Osteocyte (in vitro differentiated cells): Measurements from ENCODE around the gene RABGGTA. TPM values are rescaled to one million over a fixed set of nuclear protein-coding genes. Genes with fewer than 3 reads are reported as not detected.

Experiments used
- DNase-seq: peaks from one replicate; pipeline ENCODE4 v3.0.0; 2021; ENCODE audit warnings: mixed read lengths; ENCODE audit not compliant: unreplicated experiment; ENCODE audit errors: extremely low spot score
- H3K27ac Mint-ChIP-seq: one replicate; pipeline ENCODE4 v1.8.0; 2021; ENCODE audit warnings: mild to moderate bottlenecking, mixed read lengths; ENCODE audit not compliant: unreplicated experiment
- H3K27me3 Mint-ChIP-seq: one replicate; pipeline ENCODE4 v1.8.0; 2021; ENCODE audit warnings: mixed read lengths; ENCODE audit not compliant: unreplicated experiment
- H3K36me3 Mint-ChIP-seq: one replicate; pipeline ENCODE4 v1.8.0; 2021; ENCODE audit warnings: mixed read lengths; ENCODE audit not compliant: unreplicated experiment
- H3K4me1 Mint-ChIP-seq: one replicate; pipeline ENCODE4 v1.8.0; 2021; ENCODE audit warnings: mixed read lengths; ENCODE audit not compliant: unreplicated experiment
- H3K4me3 Mint-ChIP-seq: one replicate; pipeline ENCODE4 v1.8.0; 2021; ENCODE audit warnings: mild to moderate bottlenecking, moderate library complexity, mixed read lengths; ENCODE audit not compliant: unreplicated experiment
- H3K9me3 Mint-ChIP-seq: one replicate; pipeline ENCODE4 v1.8.0; 2021; ENCODE audit warnings: mixed read lengths; ENCODE audit not compliant: unreplicated experiment
- CTCF ChIP-seq: fragments of 200-600 bp; sonication (generic); IDR thresholded peaks from 2 replicates; pipeline ENCODE4 v1.5.0; 2021; ENCODE audit warnings: antibody characterized with exemption, mild to moderate bottlenecking, moderate library complexity
- total RNA-seq: library from RNA; stranded (reverse); gene quantifications from 2 replicates; pipeline ENCODE4 v1.2.1, GENCODE V29; 2021

The RABGGTA gene
- total RNA-seq, 1 donor from 2014 or later, result 30.8 TPM

- Mint-ChIP-seq H3K36me3 (peaks cover 16% of the 10 kb centered on the region), H3K27me3 (no peaks in the 10 kb centered on the region), H3K27ac (no peak overlapping the region), H3K4me3 (no peak overlapping the region), H3K9me3 (no peaks in the 10 kb centered on the region), H3K4me1 (no peaks in the 10 kb centered on the region)
- no peak for DNase-seq
- TF ChIP-seq CTCF, result no peak
Measured at GRCh38 chr14:24289649-24290280, 18.4 kb upstream of the RABGGTA start.

- H3K9me3 Mint-ChIP-seq, result no peaks in the 10 kb centered on the region
- H3K27me3 Mint-ChIP-seq, result no peaks in the 10 kb centered on the region
- peaks cover 5% of the 10 kb centered on the region for H3K4me1 Mint-ChIP-seq
- H3K4me3 Mint-ChIP-seq, result no peak overlapping the region
- no peak for DNase-seq
- TF ChIP-seq CTCF, result no peak
- H3K27ac Mint-ChIP-seq, result no peak overlapping the region
- peaks cover 11% of the 10 kb centered on the region for H3K36me3 Mint-ChIP-seq
Measured at GRCh38 chr14:24286996-24287395, 15.6 kb upstream of the RABGGTA start.

GRCh38 chr14:24285351-24285750 lies 14.0 kb upstream of the RABGGTA start:
- no peak for TF ChIP-seq CTCF
- no peaks in the 10 kb centered on the region for H3K27me3 Mint-ChIP-seq
- no peak overlapping the region for H3K27ac Mint-ChIP-seq
- no peak for DNase-seq
- H3K36me3 Mint-ChIP-seq, result peaks cover 1% of the 10 kb centered on the region
- peaks cover 5% of the 10 kb centered on the region for H3K4me1 Mint-ChIP-seq
- no peaks in the 10 kb centered on the region for H3K9me3 Mint-ChIP-seq
- no peak overlapping the region for H3K4me3 Mint-ChIP-seq

GRCh38 chr14:24284501-24285035 lies 13.2 kb upstream of the RABGGTA start:
- DNase-seq, result no peak
- Mint-ChIP-seq H3K36me3 (no peaks in the 10 kb centered on the region), H3K4me3 (no peak overlapping the region), H3K27me3 (no peaks in the 10 kb centered on the region), H3K4me1 (peaks cover 5% of the 10 kb centered on the region), H3K27ac (no peak overlapping the region), H3K9me3 (no peaks in the 10 kb centered on the region)
- TF ChIP-seq CTCF, result no peak

- H3K9me3 Mint-ChIP-seq, result no peaks in the 10 kb centered on the region
- no peaks in the 10 kb centered on the region for H3K27me3 Mint-ChIP-seq
- H3K4me3 Mint-ChIP-seq, result no peak overlapping the region
- DNase-seq, result no peak
- no peak for TF ChIP-seq CTCF
- H3K36me3 Mint-ChIP-seq, result no peaks in the 10 kb centered on the region
- H3K4me1 Mint-ChIP-seq, result peaks cover 5% of the 10 kb centered on the region
- no peak overlapping the region for H3K27ac Mint-ChIP-seq
Measured at GRCh38 chr14:24283796-24284460, 12.5 kb upstream of the RABGGTA start.
